T-helper 1 cell treated with Interleukin-12 subunit alpha and Interleukin-12 subunit beta and Interleukin-4 antibody, amounts not matched to agents 30 μg/mL and 1 μg/mL, for 36 hours (primary cell): ENCODE measurements around the gene ZMYND15.
A peak's percentile ranks its signal among the peaks of the same experiment; 100 is the strongest.

Experiments used
- H3K27ac Mint-ChIP-seq: one replicate; pipeline ENCODE4 v1.8.0; 2021; ENCODE audit warnings: mild to moderate bottlenecking, mixed read lengths
- H3K27me3 Mint-ChIP-seq: one replicate; pipeline ENCODE4 v1.8.0; 2021; ENCODE audit warnings: low read depth, mixed read lengths
- H3K36me3 Mint-ChIP-seq: one replicate; pipeline ENCODE4 v1.8.0; 2021; ENCODE audit warnings: low read depth, mixed read lengths
- H3K4me1 Mint-ChIP-seq: one replicate; pipeline ENCODE4 v1.8.0; 2021; ENCODE audit warnings: low read depth, mixed read lengths
- H3K4me3 Mint-ChIP-seq: one replicate; pipeline ENCODE4 v1.8.0; 2021; ENCODE audit warnings: mild to moderate bottlenecking, moderate library complexity, mixed read lengths
- H3K9me3 Mint-ChIP-seq: one replicate; pipeline ENCODE4 v1.8.0; 2021; ENCODE audit warnings: mixed read lengths

ZMYND15 gene

DNA sequence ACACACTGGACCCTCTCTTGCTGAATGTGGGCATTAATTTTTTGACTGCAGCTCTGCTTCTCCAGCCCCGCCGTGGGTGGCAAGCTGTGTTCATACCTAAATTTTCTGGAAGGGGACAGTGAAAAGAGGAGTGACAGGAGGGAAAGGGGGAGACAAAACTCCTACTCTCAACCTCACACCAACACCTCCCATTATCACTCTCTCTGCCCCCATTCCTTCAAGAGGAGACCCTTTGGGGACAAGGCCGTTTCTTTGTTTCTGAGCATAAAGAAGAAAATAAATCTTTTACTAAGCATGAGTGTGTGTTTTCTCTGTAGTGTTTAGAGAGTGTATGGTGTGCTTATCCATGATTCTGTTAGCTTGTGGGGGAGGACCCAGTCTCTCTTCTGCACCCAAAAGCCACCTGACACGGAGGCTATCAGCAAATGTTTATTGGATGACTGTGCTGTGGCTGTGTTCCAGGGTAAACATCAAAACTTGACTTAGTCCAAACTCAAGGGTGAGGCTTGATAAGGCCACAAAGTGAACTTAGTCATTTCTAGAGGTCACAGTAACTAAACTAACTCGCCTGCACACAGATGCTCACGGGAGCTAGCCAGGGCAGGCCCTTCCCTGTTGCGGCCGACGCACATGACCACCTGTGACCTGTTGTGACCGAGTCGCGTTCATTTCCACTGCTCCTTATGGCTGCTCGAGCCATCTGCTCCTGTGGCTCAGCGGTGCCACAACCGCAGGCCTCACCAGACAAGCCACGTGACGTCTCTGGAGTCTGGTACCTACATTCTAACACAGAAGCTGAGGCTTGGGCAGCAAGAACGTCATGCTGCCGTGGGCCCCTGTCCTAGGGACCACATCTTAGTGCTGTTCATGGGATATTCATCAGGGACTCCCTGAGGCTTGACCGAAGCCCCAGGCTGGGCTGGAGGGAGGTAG lies 18.2 kb upstream of the ZMYND15 start:
- Mint-ChIP-seq H3K36me3 (peaks cover 38% of the 10 kb centered on the region), H3K9me3 (no peaks in the 10 kb centered on the region), H3K4me3 (no peak overlapping the region), H3K4me1 (peaks cover 23% of the 10 kb centered on the region), H3K27me3 (no peaks in the 10 kb centered on the region), H3K27ac (peak overlapping the region; percentile 55)

DNA sequence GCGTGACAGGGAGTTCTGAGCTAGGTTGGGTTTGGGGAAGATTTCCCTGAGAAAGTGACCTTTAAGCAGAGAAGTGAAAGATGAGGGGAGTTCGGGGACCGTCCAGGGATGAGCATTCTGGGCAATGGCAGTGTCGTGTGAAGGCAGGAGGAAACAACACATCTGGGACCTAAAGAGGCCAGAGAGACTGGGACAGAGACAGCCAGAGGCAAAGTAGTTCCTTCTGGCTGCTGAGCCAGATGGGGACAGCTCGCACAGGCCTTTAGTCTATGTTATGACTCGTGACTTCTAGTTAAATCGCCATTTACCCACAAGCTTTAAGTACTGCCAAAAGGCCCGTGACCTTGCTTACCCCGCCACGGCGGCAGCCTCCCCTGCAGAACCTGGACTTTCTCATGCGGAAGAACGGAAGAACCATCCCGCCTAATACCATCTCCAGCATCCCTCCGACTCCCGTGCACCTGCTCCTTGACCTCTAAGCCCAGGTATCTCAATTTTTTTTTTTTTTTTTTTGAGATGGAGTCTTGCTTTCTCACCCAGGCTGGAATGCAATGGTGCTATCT lies 16.9 kb upstream of the ZMYND15 start:
- Mint-ChIP-seq H3K4me3 (no peak overlapping the region), H3K4me1 (peaks cover 19% of the 10 kb centered on the region), H3K27me3 (no peaks in the 10 kb centered on the region), H3K36me3 (peaks cover 29% of the 10 kb centered on the region), H3K27ac (no peak overlapping the region), H3K9me3 (no peaks in the 10 kb centered on the region)

DNA sequence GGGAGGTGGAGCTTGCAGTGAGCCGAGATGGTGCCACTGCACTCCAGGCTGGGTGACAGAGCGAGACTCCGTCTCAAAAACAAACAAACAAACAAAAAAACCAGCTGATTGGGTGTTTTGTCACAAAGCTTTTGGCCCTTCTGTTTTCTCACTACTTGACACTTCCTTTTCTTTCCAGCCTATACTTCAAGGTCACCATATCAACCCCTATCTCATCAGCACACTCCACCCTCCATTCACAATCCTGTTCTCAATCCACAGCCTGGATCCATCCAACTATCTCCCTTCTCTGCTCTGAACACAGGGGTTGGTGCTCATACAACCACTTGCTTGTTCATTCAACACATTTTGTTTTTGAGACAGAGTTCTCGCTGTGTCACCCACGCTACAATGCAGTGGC lies 15.0 kb upstream of the ZMYND15 start:
- Mint-ChIP-seq H3K36me3 (peaks cover 21% of the 10 kb centered on the region), H3K4me1 (peaks cover 29% of the 10 kb centered on the region), H3K9me3 (no peaks in the 10 kb centered on the region), H3K27me3 (no peaks in the 10 kb centered on the region), H3K4me3 (no peak overlapping the region), H3K27ac (no peak overlapping the region)

DNA sequence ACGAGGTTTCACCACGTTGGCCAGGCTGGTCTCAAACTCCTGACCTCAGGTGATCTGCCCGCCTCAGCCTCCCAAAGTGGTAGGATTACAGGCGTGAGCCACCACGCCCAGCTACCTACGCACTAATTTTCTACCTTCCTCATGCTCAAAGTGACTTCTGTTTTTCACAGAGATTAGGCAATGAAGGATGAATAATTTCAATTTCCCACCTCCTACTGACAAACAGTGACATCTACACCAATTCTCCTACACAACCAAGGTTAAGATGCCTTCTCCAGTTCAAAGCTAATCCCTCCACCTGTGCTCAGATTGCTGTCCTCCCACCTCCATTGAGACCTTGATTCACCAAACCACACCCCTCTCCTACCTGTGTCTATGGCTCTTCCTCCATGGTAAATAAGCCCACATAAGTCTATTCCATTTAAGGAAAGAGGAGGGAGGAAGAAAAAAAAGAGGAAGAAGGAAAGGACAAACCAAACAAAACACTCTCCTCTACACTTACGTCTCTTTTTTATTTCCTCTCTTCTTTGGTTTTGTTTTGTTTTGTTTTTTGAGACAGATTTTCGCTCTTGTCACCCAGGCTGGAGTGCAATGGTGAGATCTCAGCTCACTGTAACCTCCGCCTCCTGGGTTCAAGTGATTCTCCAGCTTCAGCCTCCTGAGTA lies 13.9 kb upstream of the ZMYND15 start:
- peak overlapping the region; percentile 38 for H3K27ac Mint-ChIP-seq
- H3K27me3 Mint-ChIP-seq = no peaks in the 10 kb centered on the region
- H3K9me3 Mint-ChIP-seq = no peaks in the 10 kb centered on the region
- peaks cover 35% of the 10 kb centered on the region for H3K4me1 Mint-ChIP-seq
- no peak overlapping the region for H3K4me3 Mint-ChIP-seq
- peaks cover 13% of the 10 kb centered on the region for H3K36me3 Mint-ChIP-seq

DNA sequence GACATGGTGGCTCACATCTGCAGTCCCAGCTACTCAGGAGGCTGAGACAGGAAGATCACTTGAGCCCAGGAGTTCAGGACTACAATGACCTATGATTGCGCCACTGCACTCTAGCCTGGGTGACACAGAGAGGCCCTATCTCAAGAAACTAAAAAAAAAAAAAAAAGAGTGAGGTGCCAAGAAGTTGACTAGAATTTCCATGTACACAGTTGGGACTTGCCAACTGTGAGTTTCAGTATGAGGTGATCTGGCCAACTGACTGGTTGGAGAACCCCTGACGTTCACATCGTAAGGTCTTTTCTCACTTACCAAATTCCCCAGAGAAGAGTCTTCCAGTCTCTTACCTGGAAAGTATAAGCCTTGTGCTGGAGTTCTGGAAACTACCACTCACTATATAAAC lies 11.5 kb upstream of the ZMYND15 start:
- H3K4me3 Mint-ChIP-seq = peak overlapping the region; percentile 60
- H3K36me3 Mint-ChIP-seq = peaks cover 2% of the 10 kb centered on the region
- H3K4me1 Mint-ChIP-seq = peaks cover 48% of the 10 kb centered on the region
- H3K9me3 Mint-ChIP-seq = no peaks in the 10 kb centered on the region
- H3K27me3 Mint-ChIP-seq = no peaks in the 10 kb centered on the region
- H3K27ac Mint-ChIP-seq = peak overlapping the region; percentile 91

DNA sequence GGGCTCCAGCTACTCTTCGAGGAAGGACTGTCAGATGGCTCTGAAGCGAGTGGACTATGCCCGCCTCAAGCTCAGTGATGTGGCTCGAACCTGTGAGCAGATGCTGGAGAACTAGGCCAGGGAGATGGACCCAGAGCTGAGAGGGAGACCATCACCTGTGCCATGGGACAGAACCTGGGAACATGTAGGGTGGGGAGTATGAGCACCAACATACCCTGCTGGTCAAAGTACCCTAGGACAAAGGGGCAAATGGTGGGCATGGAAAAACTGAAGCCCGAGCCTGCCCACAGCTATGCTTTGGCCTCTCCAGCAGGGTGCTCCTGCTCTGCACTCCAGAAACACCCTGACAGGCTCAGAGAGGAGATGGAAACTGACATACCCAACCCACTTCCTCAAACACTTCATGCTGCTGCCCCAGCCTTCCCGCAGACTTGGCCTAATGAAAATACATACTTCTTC lies 6.5 kb upstream of the ZMYND15 start:
- Mint-ChIP-seq H3K4me1 (peaks cover 44% of the 10 kb centered on the region), H3K27me3 (peaks cover 9% of the 10 kb centered on the region), H3K9me3 (no peaks in the 10 kb centered on the region), H3K4me3 (peak overlapping the region; percentile 12), H3K27ac (peak overlapping the region; percentile 4), H3K36me3 (peaks cover 9% of the 10 kb centered on the region)

DNA sequence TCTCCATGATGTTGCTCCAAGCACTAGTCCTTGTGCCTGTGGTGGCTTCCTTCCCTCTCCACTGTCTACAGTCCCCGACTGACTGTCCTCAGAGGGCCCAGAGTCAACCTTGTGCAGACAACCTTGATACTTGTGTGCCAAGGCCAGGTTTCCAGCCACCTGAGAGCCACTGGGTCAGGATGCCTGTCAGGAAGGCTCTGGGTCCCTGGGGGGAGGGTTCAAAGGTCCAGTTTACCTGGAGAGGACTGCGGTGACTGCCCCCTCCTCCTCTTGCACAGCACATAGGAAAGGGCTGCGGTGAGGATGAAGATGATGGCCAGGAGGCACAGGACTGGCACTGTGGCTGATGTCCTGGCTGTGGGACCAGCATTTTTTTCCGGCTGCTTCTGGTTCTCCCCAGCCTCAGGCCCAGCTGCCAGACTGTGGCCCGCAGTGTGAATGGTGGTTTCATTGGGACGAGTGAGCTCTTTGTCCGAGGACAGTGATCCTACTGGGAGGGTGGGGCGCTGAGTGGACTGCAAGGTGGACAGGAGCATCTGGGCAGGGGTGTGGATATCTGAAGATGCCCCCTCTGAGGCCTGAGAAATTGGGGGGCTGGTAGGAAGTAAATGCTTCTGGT lies 4.7 kb upstream of the ZMYND15 start:
- H3K4me1 Mint-ChIP-seq = peaks cover 39% of the 10 kb centered on the region
- peaks cover 21% of the 10 kb centered on the region for H3K27me3 Mint-ChIP-seq
- no peak overlapping the region for H3K4me3 Mint-ChIP-seq
- no peaks in the 10 kb centered on the region for H3K9me3 Mint-ChIP-seq
- H3K36me3 Mint-ChIP-seq = peaks cover 11% of the 10 kb centered on the region
- H3K27ac Mint-ChIP-seq = no peak overlapping the region

DNA sequence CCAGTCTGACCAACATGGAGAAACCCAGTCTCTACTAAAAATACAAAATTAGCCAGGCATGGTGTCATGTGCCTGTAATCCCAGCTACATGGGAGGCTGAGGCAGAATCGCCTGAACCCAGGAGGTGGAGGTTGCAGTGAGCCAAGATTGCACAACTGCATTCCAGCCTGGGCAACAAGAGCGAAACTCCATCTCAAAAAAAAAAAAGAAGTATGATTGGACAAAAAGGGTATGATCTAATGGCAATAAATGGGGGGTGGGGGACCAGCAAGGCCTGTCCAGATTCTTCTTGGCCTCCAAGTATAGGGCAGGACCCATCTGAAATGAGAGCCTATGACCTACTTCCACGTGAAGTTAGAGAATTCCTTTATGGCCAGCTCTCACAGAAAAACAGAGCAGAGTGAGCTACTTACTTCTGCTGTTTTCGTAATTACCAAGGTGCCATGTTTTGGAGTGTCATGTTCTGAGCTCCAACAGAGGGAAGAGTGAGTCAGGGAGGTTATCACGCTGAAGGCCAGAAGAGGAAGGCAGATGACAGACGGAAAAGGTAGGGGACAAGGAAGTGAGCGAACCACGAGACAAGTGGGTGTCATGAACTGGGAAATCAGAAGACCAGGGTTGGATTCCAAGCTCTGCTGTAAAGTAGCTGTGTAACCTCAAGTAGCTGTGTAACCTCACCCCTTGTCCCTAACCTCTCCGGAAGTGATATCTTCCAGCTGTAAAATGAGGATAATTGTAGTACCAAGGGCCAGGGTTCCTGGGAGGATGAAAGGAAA lies 3.6 kb upstream of the ZMYND15 start:
- no peak overlapping the region for H3K27ac Mint-ChIP-seq
- peaks cover 30% of the 10 kb centered on the region for H3K27me3 Mint-ChIP-seq
- peaks cover 38% of the 10 kb centered on the region for H3K4me1 Mint-ChIP-seq
- H3K36me3 Mint-ChIP-seq = peaks cover 11% of the 10 kb centered on the region
- no peak overlapping the region for H3K4me3 Mint-ChIP-seq
- H3K9me3 Mint-ChIP-seq = no peaks in the 10 kb centered on the region

DNA sequence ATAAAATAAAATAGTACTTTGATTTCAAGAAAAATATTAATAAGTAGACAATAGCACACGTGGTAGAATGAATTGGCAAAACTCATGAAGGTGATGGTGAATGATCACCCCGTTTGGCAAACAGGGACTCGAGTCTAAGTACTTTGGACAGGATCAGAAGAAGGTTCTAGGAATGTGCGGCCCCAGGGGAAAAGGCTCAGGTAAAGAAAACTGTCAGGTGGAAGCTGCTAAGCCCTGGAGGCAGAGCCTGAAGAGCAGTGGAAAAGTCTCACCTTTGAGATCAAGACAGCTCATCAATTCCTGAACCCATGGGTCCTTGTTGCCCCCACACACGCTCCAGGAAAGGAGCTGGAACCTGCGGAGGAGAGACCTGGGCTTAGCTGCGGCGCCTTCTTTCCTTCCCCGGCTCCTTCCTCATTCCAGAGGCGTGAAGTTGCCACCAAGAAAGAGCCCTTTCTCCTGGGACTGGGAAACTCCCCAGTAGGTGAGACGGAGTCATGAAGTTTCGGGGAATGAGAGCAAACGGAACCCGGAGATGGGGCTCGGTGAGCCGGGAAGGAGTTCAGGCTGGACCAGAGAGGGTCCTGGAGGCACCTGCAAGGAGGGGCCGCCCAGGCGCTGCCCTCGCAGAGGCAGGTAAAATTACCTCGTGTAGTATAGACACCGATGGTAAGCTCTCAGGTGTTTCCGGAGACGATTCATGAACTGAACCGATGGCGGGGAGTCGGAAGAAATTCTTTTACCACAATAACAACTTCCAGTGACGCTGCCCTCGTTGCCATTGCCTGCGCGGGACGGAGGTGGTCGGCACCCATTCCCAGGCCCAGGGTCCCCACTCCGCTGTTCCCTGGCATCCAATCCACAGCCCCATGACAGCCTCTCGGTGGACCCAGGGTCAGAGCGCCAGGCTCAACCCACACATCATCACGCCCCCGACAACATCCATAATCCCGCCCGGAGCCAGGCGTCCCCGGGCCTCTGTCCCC lies 1.2 kb upstream of the ZMYND15 start:
- Mint-ChIP-seq H3K4me3 (peak overlapping the region; percentile 76), H3K36me3 (peaks cover 9% of the 10 kb centered on the region), H3K9me3 (no peaks in the 10 kb centered on the region), H3K27ac (peak overlapping the region; percentile 52), H3K27me3 (peaks cover 41% of the 10 kb centered on the region), H3K4me1 (peaks cover 25% of the 10 kb centered on the region)

DNA sequence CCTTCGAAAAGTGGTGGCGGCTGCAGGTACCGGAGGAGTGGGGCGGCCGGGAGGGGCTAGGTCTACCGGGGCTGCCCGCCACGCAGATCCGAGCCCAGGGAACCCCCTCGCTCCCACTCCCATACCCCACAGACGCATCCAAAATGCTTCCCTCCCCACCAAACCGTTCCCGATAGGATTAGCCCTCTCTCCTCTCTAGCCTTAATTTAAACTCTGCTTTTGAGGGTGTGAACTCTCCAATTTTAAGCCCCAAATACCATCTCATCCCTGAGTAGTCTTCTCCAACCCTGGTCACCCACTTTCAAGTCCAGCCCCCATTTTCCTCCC lies 355 bp downstream of the ZMYND15 start:
- H3K4me3 Mint-ChIP-seq = peak overlapping the region; percentile 85
- H3K27ac Mint-ChIP-seq = peak overlapping the region; percentile 53
- H3K27me3 Mint-ChIP-seq = peaks cover 41% of the 10 kb centered on the region
- no peaks in the 10 kb centered on the region for H3K9me3 Mint-ChIP-seq
- peaks cover 6% of the 10 kb centered on the region for H3K36me3 Mint-ChIP-seq
- peaks cover 23% of the 10 kb centered on the region for H3K4me1 Mint-ChIP-seq

DNA sequence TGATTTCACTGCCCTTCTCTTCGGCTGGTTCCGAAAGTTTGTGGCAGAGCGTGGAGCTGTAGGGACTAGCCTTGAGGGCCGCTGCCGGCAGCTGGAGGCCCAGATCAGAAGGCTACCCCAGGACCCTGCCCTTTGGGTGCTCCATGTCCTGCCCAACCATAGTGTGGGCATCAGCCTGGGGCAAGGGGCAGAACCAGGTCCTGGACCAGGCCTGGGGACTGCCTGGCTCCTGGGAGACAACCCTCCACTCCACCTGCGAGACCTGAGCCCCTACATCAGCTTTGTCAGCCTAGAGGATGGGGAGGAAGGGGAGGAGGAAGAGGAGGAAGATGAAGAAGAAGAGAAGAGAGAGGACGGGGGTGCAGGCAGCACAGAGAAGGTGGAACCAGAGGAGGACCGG lies 951 bp downstream of the ZMYND15 start:
- peaks cover 26% of the 10 kb centered on the region for H3K4me1 Mint-ChIP-seq
- peak overlapping the region; percentile 53 for H3K27ac Mint-ChIP-seq
- peak overlapping the region; percentile 85 for H3K4me3 Mint-ChIP-seq
- H3K9me3 Mint-ChIP-seq = no peaks in the 10 kb centered on the region
- H3K36me3 Mint-ChIP-seq = peaks cover 6% of the 10 kb centered on the region
- peaks cover 41% of the 10 kb centered on the region for H3K27me3 Mint-ChIP-seq

DNA sequence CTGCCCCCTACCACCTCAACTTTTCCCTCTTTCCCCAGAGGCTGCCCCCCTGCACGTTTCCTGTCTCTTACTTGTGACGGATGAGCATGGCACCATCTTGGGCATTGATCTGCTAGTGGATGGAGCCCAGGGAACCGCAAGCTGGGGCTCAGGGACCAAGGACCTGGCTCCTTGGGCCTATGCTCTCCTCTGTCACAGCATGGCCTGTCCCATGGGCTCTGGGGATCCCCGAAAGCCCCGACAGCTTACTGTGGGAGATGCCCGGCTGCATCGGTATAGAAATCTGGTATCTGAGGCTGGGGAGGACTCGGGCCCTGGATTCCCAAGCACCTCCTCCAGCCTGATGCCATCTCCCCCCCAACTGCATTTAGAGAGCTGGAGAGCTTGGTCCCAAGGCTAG lies 1.9 kb downstream of the ZMYND15 start:
- Mint-ChIP-seq H3K36me3 (peaks cover 2% of the 10 kb centered on the region), H3K4me1 (peaks cover 21% of the 10 kb centered on the region), H3K27ac (no peak overlapping the region), H3K4me3 (peak overlapping the region; percentile 61), H3K9me3 (no peaks in the 10 kb centered on the region), H3K27me3 (peaks cover 37% of the 10 kb centered on the region)

DNA sequence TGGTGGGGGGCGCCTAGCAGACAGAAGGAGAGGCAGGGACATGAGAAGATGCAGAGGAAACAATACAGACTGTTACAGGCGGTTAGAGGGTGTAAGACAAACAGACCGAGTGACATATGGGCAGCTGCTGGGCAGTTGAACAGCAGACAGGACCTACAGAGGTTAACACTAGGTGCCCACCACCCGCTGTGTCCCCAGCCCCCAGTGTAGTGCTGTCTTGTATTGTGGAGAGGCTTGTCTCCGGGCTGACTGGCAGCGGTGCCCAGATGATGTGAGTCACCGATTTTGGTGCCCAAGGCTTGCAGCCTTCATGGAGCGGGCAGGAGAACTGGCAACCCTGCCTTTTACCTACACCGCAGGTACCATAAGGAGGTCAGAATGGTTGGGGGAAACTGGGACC lies 2.5 kb downstream of the ZMYND15 start:
- no peak overlapping the region for H3K4me3 Mint-ChIP-seq
- H3K36me3 Mint-ChIP-seq = peaks cover 2% of the 10 kb centered on the region
- H3K27me3 Mint-ChIP-seq = peaks cover 39% of the 10 kb centered on the region
- no peaks in the 10 kb centered on the region for H3K9me3 Mint-ChIP-seq
- peaks cover 24% of the 10 kb centered on the region for H3K4me1 Mint-ChIP-seq
- H3K27ac Mint-ChIP-seq = no peak overlapping the region
